A673 (cell line): ENCODE results near the gene CTLA4.

ENCODE experiments used
- EZH2 ChIP-seq: fragments of 200-600 bp; sonication (generic); IDR thresholded peaks from 2 replicates; pipeline ENCODE4 v1.6.1; 2017; ENCODE audit warnings: borderline replicate concordance, low read depth, mild to moderate bottlenecking, mixed read lengths, antibody characterized with exemption, low read length; ENCODE audit not compliant: poor library complexity, severe bottlenecking
- TF ChIP-seq, protein P1 (sequence below): fragments of 300-800, 200-600 bp; sonication (generic); conservative IDR thresholded peaks from 2 replicates; pipeline ENCODE4 v1.5.1; 2017; ENCODE audit warnings: low read depth, mild to moderate bottlenecking, antibody characterized with exemption, low read length, moderate library complexity, mixed read lengths

DNA sequence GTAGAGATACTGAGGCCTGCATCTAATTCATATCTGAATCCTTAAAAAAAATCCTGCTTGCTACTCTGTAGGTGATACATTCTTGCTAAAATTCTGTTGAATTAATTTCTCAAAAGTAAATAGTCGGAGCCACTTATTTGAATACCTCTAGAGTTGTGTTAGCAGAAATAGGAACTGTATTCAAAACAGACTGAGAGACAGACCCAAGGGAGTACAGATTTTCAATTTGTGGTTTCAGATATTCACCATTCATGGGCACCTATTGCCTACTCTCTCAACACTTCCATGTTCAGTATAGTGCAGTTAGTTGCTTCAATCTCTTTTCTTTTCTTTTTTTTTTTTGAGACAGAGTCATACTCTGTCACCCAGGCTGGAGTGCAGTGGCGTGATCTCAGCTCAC lies 46.6 kb upstream of the CTLA4 start:
- TF ChIP-seq, protein P1, sequence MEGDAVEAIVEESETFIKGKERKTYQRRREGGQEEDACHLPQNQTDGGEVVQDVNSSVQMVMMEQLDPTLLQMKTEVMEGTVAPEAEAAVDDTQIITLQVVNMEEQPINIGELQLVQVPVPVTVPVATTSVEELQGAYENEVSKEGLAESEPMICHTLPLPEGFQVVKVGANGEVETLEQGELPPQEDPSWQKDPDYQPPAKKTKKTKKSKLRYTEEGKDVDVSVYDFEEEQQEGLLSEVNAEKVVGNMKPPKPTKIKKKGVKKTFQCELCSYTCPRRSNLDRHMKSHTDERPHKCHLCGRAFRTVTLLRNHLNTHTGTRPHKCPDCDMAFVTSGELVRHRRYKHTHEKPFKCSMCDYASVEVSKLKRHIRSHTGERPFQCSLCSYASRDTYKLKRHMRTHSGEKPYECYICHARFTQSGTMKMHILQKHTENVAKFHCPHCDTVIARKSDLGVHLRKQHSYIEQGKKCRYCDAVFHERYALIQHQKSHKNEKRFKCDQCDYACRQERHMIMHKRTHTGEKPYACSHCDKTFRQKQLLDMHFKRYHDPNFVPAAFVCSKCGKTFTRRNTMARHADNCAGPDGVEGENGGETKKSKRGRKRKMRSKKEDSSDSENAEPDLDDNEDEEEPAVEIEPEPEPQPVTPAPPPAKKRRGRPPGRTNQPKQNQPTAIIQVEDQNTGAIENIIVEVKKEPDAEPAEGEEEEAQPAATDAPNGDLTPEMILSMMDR, result no peak
- TF ChIP-seq EZH2, result no peak
